HL-60 (cell line): Measurements from ENCODE around the gene PUM1.

Experiments
- DNase-seq, 2 experiments: peaks; one replicate each; pipeline ENCODE4 v3.0.0-alpha.2; 2010 to 2020; ENCODE audit warnings: low read depth in 1 of 2, low spot score in 1 of 2
- H3K27ac ChIP-seq: fragments of 250-450 bp; sonication (Bioruptor Pico); replicated peaks from 2 replicates; pipeline ENCODE4 v1.5.1; 2020; ENCODE audit warnings: mild to moderate bottlenecking, moderate library complexity
- H3K27me3 ChIP-seq: fragments of 250-450 bp; sonication (Bioruptor Pico); 2 replicates; pipeline ENCODE4 v1.5.1; 2021; ENCODE audit warnings: mild to moderate bottlenecking, moderate library complexity; ENCODE audit not compliant: insufficient read depth, poor library complexity, severe bottlenecking
- H3K4me3 ChIP-seq: replicated peaks from 2 replicates; pipeline ENCODE4 v1.5.1; 2011; ENCODE audit warnings: mild to moderate bottlenecking, control low read depth, low read length; ENCODE audit not compliant: insufficient read depth
- CTCF ChIP-seq: IDR thresholded peaks from one replicate; pipeline ENCODE4 v1.5.1; 2011; ENCODE audit warnings: low read length, control low read depth, inconsistent platforms; ENCODE audit not compliant: insufficient read depth
- GABPA ChIP-seq: IDR thresholded peaks from 2 replicates; pipeline ENCODE4 v1.6.1; 2012; ENCODE audit warnings: low read depth
- POLR2AphosphoS5 ChIP-seq: IDR thresholded peaks from 2 replicates; pipeline ENCODE4 v1.6.1; 2012; ENCODE audit warnings: low read depth
- REST ChIP-seq: IDR thresholded peaks from 2 replicates; pipeline ENCODE4 v1.6.1; 2012; ENCODE audit warnings: low read depth; ENCODE audit not compliant: insufficient replicate concordance
- SPI1 ChIP-seq: IDR thresholded peaks from 2 replicates; pipeline ENCODE4 v1.6.1; 2012; ENCODE audit warnings: low read depth, mild to moderate bottlenecking, borderline replicate concordance

Gene PUM1

GRCh38 chr1:30997463-30998057 lies 68.0 kb downstream of the PUM1 start:
- Histone ChIP-seq H3K4me3 (no peak overlapping the region), H3K27me3 (no peaks in the 10 kb centered on the region), H3K27ac (no peak overlapping the region)
- TF ChIP-seq CTCF (no peak), REST (no peak), POLR2AphosphoS5 (no peak), SPI1 (no peak), GABPA (no peak)
- no peak for DNase-seq

GRCh38 chr1:30995990-30996612 lies 69.4 kb downstream of the PUM1 start:
- no peak for DNase-seq
- Histone ChIP-seq H3K27me3 (no peaks in the 10 kb centered on the region), H3K27ac (no peak overlapping the region), H3K4me3 (no peak overlapping the region)
- TF ChIP-seq GABPA (no peak), SPI1 (no peak), CTCF (no peak), REST (no peak), POLR2AphosphoS5 (no peak)

GRCh38 chr1:30991862-30992606 lies 73.5 kb downstream of the PUM1 start:
- TF ChIP-seq REST (no peak), CTCF (no peak), POLR2AphosphoS5 (no peak), GABPA (no peak), SPI1 (no peak)
- no peak for DNase-seq
- Histone ChIP-seq H3K4me3 (no peak overlapping the region), H3K27ac (no peak overlapping the region; the same call in 1 of the 2 replicates), H3K27me3 (no peaks in the 10 kb centered on the region)
